Stimulated activated CD8-positive, alpha-beta memory T cell treated with anti-CD3 and anti-CD28 coated beads, Interleukin-15, amount 100 ng/mL, for 1 hour (primary cell): ENCODE data around the gene FABP6.

Experiments used
- DNase-seq: peaks from one replicate; pipeline ENCODE4 v3.0.0-alpha.2; 2020; ENCODE audit warnings: low read depth

FABP6 gene

DNA sequence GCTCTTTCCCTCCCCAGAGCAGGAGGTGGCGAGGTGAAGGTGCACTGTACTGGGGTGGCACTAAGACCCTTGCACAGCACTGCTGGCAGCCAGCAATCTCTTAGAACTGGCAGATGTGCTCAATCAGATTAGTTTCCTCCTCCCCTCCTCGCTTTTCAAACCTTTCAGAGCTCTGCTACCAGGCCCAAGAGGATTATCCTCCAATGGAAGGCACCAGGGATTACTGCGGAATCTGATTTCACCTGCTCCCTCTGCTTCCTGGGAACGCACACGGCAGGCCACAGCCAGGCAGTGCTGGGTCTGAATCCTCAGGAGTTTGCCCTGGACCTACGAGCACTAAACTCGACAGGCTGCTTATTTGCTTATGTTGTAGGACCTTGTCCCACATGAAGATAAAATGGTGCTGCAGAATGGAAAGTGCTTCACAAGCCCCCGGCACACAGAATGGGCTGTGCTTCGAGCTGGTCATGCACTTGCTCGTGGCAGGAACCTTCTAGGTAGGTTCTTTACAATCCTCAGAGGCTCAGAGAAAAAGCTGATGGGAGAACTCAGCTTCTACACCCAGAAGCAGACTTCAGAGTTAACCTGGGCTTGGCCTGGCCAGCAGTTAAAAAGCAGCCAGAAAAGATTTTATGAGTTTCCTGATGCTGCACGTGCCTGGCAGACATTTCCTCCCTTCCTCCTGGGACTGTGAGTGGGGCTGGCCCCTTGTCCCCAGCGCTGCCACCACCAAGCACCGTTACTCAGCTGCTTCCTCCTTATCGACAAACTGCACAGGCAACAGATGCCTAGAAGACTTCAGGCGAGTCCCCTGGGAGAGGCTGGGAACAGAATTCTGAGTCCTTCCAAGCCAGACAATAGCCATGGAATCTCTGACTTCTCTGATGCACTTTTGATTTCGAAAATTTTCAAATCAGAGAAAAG is 33.1 kb downstream of the FABP6 start:
- DNase-seq = no peak

DNA sequence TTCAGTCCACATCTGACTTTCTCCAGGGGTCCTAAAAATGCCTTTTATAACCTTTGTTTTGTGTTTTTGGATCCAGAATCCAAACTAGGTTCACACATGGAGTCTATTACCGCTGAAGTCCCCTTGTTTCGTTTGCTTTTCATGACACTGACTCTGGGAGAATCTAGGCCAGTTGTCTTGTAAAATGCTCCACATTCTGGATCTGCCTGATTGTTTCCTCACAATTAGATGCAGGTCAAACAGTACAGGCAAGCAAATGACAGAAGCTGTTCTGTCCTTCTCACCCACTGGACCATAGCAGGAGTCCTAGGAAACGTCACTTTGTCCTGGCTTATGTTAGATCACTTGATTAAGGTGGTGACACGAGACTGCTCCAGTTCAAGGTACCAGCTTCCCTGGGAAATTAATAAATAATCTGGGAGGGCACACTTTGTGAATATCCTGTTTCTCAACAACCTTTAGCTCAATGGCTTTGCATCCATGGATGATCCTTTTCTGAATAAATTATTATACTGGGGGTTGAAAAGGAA is 34.1 kb downstream of the FABP6 start:
- no peak for DNase-seq

DNA sequence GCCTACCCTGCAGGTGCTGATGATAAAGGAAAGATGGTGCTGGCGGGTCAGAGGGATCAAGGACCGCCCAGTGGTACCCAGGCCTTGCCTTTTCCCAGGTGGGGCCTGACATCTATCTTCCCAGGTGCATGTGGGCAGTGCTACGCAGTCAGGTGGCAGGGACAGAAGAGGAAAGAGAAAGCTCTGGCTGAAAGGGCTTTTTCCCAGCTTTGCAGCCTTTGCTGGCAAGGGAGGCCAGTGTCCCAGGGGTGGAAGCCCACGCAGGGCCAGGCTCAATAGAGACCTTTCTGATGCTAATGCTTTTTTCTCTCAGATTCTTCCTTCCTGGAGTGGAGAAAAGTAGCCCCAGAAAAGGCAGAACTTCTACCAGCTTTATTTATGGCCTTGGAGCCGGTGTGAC is 36.7 kb downstream of the FABP6 start:
- no peak for DNase-seq

DNA sequence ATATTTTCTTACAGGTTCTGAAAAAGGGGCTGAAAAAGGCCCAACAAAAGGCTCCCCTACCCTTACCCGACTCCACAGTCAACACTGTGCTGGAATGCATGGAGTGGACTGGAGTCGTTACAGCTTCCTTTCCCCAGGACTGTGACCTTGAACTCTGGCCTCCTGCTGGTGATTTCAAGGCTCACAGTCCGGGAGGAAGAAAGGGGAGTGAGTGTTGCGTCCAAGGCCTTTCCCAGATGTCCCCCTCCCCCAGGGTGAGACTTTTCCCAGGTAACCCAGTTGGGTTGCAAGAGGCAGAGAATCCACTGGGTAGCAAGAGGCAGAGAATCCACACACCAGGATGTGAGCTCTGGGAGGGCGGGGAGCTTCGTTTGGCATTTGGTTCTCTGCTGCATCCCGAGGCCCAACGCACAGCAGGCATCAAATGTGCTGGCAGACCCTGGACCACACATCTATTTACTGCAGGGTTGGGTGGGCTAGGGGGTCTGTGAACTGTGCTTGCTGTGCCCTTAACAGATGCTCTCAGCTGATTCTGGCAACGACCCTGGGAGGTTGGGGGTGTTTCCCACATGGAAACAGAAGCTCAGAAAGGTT is 37.5 kb downstream of the FABP6 start:
- no peak for DNase-seq

DNA sequence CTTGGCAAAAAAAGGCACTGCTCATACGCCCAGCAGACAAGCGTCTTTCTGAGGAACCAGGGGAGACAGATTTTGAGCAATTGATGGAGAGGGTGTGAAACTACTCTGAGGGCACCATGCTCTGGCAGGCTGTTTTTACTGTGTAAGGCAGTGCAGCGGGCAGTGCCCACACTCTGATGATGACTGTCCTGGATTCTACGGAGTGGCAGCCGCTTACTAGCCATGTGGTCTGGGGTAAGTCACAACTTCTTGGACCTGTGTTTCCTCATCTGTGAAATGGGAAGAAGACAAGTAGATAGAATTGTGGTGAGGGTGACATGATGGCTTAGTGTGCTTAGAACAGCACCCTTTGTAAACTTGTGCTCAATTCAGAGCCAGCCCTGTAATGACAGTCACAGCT is 38.8 kb downstream of the FABP6 start:
- DNase-seq = no peak

DNA sequence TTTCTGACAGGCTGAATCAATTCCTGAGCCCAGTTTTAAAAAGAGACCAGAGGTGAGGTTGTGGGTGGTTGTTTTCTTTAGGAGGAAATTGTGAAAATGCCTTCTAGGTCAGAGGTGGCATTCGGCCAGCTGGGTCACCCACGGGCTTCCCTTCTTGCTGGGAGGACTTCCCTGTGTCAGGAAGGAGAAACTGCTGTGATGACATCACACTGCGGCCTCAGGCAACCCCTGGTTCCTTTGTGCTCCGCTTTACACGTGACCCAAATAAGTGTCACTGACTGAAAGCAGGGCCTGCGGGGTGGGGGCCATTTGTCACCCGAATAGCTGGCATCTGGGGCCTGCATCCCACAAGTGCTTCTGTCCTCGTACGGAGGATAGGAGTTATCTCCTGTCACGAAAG is 39.7 kb downstream of the FABP6 start:
- no peak for DNase-seq

DNA sequence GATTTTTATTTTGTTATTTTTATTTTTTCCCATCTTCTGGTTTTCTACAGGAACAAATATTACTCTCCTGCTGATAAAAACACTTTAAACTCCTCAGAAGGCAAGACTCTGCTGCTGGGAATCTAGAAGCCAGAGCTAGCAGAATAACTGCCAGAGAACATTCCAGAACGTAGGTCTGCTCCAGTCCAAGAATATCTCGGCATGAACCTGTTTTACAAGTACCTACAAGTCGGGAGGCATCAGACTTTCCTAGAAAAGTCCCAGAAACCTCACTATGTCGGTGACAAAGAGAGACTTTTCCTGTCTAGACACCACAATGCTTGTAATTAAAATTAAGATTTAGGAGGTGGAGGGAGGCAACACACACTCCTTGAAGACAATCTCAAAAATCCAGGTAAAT is 41.4 kb downstream of the FABP6 start:
- no peak for DNase-seq

DNA sequence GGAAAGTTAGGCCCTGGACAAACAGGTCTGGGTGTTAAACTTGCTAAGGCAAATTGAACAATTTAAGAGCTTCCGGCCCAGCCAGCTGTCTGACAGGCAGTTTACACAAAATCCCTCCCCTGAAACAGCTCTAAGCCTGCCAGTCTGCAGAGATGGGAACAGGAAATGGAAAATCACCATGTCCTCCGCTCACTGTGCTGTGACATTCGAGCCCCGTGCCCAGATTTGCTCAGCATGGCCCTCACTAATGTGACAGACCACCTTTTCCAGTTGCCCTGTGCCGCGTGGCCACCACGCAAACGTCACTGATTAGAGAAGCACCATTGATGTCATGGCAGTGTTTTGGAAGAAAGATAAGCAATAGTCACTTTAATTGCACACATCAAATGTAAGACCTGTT is 42.1 kb downstream of the FABP6 start:
- DNase-seq = no peak

DNA sequence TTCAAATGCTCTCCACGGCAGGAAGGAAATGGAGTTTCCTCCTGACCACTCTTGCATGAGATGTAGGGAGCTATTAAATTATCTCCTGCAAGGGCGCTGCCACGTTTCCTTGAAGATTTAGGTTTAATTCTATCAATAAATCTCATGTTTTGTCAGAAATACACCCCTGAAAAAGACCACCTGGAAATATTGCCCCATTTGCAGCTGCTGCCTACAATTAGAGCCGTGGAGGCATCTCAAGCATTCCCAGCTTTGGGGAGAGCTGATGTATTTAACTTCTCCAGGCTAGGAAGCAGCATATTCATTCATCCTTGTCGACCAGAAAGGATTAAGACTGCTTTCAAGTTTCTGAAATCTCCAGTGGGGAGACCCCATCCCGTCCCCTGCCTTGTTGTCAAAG is 42.5 kb downstream of the FABP6 start:
- DNase-seq = no peak

DNA sequence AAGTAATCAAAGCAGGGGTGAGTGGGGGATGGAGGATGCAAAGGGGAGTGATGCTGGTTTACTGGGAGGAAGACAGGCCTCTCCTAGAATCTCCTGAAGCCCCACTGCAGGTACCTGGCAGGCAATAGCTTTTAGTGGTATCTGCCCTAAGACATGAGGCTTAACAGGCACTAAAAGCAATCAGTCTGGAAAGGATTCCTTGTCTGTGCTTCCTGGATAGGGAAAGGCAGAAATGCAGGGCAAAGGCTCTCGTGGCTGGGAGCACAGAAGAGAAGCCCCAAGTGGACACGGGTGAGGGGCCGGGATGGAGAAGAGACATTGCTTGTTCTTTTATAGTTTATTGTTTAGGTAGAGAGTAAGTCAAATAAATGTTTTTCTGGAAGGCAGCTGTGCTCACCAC is 43.0 kb downstream of the FABP6 start:
- no peak for DNase-seq

DNA sequence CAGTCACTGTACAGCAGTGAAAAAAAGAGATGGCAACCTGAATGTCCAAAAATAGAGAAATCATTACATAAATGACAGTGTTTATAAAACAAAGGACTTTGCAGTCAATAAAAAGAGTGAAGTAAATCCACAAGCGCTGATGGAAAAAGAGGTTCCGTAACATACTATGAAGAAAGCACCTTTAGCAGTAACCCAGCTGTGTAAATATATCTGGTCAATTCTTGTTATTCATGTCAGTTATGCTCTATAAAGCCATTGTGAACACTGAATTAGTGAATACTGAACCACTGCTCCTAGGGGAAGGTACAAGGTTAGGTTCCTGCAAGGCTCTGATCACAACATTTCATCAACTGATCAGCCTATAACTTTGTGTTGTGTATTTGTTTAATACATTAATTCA is 43.6 kb downstream of the FABP6 start:
- DNase-seq = no peak

DNA sequence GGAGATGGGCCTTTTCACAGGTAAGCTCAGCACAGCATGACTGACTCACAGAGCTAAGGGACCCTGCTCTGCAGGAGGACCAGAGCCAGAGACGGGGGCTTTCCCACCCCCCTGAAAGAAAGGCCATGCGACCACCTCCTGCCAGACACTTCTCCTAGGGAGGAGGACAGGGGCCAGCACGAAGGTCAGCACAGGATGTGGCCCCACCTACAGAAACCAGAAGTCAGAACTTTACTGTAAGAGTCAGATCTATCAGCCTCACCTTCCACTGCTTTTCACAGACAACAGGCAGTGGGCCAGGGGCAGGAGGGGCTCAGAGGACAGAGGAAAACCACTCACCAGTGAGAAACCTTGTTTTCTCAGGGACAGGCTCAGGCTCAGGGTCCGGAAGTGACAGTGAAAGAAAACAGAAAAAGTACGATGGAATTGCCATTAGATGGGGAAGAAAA is 45.2 kb downstream of the FABP6 start:
- DNase-seq = no peak

DNA sequence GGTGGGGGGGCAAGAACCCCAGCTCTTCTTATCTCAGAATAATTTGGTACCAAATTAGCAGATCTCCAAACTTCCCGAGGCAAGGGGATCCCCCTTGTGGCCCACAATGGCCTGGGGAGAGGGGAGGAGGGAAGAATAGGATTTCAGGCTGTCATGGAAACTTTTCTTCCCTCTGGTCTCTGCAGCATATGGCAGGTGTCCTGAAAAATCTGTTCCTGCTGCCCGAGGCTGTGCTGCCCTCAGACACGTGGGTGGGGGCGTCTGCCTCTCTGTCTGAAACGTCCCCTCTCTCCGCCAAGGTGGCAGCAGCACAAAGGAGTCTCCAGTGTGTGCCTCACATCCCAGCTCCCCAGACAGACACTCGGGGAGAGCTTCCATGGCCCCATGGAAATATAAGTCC is 49.0 kb downstream of the FABP6 start:
- DNase-seq = no peak

DNA sequence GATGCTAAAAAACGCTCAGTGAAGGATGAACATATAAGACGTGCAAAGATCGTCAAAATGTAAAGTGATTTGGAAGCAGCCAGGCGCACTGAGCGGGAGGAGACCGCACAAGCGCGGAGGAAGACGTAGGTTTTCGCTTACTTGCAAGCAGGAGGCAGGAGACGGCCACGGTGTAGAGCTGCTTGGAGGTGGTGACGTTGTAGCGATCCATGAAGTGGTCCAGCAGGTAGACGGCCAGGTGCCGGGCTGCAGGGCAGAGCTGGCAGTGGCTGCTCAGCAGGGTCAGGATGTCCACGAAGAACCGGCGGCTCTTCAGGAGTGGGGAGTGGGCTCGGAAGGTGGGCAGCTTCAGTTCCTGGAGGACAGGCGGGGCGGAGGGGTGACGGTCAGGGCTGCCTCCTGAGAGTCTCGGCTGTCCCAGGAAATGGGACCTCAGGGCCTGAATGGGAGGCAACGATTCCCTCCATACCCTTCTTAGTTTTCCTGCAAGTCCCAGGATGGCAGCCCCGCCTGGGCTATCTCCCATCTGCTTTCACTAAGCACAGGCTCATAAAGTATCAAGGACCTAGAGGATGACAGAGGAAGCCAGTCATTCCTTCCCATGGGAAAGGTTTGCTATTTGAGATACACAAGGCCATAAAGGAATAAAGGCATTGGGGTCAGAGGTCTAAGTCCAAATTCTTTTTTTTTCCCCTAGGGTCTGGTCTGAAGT is 51.2 kb downstream of the FABP6 start:
- DNase-seq = no peak

DNA sequence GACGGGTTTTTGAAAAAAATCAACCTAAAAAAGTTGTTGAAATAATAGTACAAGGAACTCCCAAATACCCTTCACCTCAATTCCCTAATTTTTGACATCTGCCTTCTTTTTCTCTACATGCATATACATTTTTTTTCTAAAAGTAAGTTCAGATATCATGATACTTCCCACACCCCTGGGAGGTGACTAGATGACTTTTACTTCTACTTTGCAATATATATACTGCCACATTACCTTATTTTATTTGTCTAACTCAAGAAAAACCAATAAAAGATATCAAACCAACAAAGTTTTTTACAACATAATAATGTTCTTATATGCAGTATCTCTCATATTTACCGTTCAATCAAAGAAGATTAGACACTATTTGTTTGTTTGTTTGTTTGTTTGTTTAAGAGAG is 52.0 kb downstream of the FABP6 start:
- DNase-seq = no peak

DNA sequence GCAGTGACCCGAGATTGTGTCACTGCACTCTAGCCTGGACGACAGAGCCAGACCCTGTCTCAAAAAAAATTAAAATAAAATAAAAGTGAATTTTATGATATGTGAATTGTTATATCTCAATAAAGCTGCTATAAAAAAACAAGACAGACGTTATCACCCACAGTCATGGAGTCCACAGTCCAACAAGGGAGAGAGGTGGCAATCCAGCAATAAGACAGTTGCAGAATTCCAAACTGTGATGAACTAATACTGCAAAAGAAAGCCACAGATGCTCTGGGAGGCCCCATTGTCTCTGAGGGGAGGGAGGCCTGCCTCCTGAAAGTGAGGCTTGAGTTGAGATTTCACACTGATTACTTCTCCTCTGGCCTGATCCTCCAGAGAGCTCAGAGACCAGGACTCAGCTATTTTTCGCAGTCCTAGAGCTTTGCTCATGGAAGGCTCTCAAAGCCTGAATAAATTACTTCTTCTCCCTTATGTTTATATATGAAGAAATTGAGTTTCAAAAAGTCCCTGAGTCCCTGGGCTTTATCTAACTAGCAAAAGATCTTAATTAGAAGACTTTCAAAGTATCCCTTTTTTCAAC is 55.1 kb downstream of the FABP6 start:
- no peak for DNase-seq

DNA sequence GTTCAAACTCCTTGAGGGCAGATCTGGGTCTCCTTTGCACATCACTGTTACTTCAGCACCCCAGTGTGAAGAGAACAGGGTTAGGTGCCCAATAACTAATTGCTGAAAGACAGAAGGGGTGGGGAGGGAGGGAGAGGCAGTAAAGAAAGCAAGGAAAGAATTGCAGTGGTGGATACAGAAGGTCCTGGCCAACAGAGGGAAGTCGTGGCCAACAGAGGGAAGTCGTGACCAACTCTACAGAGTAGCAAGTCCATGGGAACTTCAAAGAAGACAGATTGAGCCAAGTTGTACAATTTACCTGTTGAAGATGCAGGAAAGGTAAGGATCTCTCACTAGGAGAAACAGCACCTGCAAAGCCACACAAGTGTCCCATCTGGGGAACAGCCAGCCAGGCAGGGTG is 56.0 kb downstream of the FABP6 start:
- no peak for DNase-seq

DNA sequence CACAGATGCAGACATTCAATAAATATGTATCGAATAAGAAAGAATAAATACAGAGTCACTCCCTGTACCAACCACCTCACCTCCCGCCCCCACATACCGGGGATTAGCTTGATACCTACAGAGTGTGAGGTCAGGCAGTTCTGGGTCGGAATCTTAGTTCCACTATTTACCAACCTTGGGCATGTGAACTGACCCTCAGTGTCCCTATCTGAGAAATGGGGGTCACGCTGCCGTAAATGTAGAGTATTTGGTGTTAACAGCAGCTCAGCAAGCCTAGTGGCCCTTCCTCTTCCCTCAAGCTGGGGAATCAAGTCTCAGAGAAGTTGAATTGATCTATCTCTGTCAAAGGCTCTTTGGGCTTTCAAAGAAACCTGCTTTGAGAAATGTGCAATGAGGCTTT is 57.6 kb downstream of the FABP6 start:
- no peak for DNase-seq

DNA sequence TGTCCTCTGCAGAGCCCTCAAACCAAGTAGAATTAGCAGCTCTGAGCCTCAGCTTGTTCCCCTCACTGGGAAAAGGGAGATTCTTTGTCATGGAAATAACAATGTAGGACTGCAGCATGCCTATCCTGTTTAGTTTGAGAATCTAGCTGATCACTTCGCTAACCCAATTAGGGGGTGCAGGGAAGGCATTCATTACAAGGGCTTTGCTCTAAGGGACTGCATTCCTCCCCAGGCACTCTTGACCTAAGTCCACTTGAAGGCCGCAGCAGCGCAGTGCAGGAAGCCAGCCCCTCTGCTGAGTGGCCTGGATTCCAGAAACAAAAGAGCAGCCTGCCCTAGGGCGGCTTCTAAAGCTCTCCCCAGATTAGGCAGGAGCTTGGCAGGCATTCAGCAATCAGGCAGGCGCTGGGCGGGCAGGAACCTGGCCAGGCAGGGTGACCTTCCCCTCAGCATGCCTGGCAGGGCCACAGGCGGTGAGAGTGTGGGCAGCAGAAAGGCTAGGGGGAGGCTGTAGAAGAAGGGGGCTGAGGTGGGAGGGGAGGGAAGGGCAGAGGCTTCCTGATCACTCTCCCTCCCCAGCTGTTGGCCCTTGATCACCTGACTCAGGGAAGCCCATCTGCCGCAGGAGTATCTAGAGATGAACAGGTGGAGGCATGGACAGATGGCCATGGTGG is 58.2 kb downstream of the FABP6 start:
- no peak for DNase-seq
